VCaP (cell line): ENCODE measurements around the gene MID1IP1.

Experiments used
- H3K27ac ChIP-seq: fragments of 450-650 bp; 2 replicates; pipeline ENCODE4 v1.5.1; 2017
- CTCF ChIP-seq: fragments of 450-650 bp; conservative IDR thresholded peaks from 2 replicates; pipeline ENCODE4 v1.5.1; 2017; ENCODE audit warnings: mild to moderate bottlenecking, moderate library complexity

MID1IP1 gene

GRCh38 chrX:38800981-38801845, at the start of gene MID1IP1:
TSS of gene MID1IP1 (plus strand) at chrX:38801459. CDS start at chrX:38804947, 3,488 bp downstream.
- TF ChIP-seq CTCF = no peak
- peak within 1 kb of the TSS; percentile 88 for H3K27ac ChIP-seq

GRCh38 chrX:38754102-38754790, 47.0 kb upstream of the MID1IP1 start:
- peak; percentile 78 for TF ChIP-seq CTCF

GRCh38 chrX:38754818-38755718, 46.2 kb upstream of the MID1IP1 start:
- TF ChIP-seq CTCF = no peak
- no peak overlapping the region for H3K27ac ChIP-seq

More at GRCh38 chrX:38754102-38754790, 47.0 kb upstream of the MID1IP1 start:
- H3K27ac ChIP-seq = no peak overlapping the region

GRCh38 chrX:38760883-38761282, 40.4 kb upstream of the MID1IP1 start:
- no peak overlapping the region for H3K27ac ChIP-seq
- TF ChIP-seq CTCF = no peak

- peak; percentile 68 for TF ChIP-seq CTCF
- no peak overlapping the region for H3K27ac ChIP-seq
These were observed 33.2 kb upstream of the MID1IP1 start for GRCh38 chrX:38768079-38768478.

GRCh38 chrX:38770152-38770551, 31.1 kb upstream of the MID1IP1 start:
- no peak overlapping the region for H3K27ac ChIP-seq
- no peak for TF ChIP-seq CTCF
